KMS-11 (cell line): Measurements from ENCODE around the gene RAB31.

ENCODE experiments used
- H2AFZ ChIP-seq: fragments of 200-600 bp; sonication (generic); 2 replicates; pipeline ENCODE4 v1.6.1; 2016; ENCODE audit warnings: antibody characterized with exemption, mixed run types, low read depth
- H3K27ac ChIP-seq: fragments of 200-600 bp; sonication (generic); 2 replicates; pipeline ENCODE4 v1.6.1; 2016; ENCODE audit warnings: mild to moderate bottlenecking, mixed run types
- H3K27me3 ChIP-seq: fragments of 200-600 bp; sonication (generic); 2 replicates; pipeline ENCODE4 v1.6.1; 2017; ENCODE audit warnings: mild to moderate bottlenecking, low read depth, mixed run types, moderate library complexity; ENCODE audit not compliant: insufficient read depth
- H3K36me3 ChIP-seq: fragments of 200-600 bp; sonication (generic); 2 replicates; pipeline ENCODE4 v1.6.1; 2017; ENCODE audit warnings: mild to moderate bottlenecking, mixed run types; ENCODE audit not compliant: insufficient read depth
- H3K4me1 ChIP-seq: fragments of 200-600 bp; sonication (generic); 2 replicates; pipeline ENCODE4 v1.6.1; 2016; ENCODE audit warnings: mild to moderate bottlenecking, low read depth, mixed run types; ENCODE audit not compliant: poor library complexity, severe bottlenecking
- H3K4me2 ChIP-seq: fragments of 200-600 bp; sonication (generic); 2 replicates; pipeline ENCODE4 v1.7.0; 2016; ENCODE audit warnings: mild to moderate bottlenecking, mixed run types
- H3K4me3 ChIP-seq: fragments of 200-600 bp; sonication (generic); IDR thresholded peaks from 2 replicates; pipeline ENCODE4 v1.6.1; 2017; ENCODE audit warnings: low read depth, low read length, mixed read lengths; ENCODE audit not compliant: insufficient read depth
- H3K79me2 ChIP-seq: fragments of 200-600 bp; sonication (generic); 2 replicates; pipeline ENCODE4 v1.6.1; 2016; ENCODE audit warnings: low read depth, mixed run types; ENCODE audit not compliant: insufficient read depth
- H3K9ac ChIP-seq: fragments of 200-600 bp; sonication (generic); 2 replicates; pipeline ENCODE4 v1.6.1; 2016; ENCODE audit warnings: mild to moderate bottlenecking, mixed run types
- H4K20me1 ChIP-seq: fragments of 200-600 bp; sonication (generic); 2 replicates; pipeline ENCODE4 v1.6.1; 2016; ENCODE audit warnings: mild to moderate bottlenecking, mixed run types; ENCODE audit not compliant: insufficient read depth
- CTCF ChIP-seq: fragments of 200-600 bp; sonication (generic); conservative IDR thresholded peaks from 2 replicates; pipeline ENCODE4 v1.6.1; 2017; ENCODE audit warnings: low read depth, mild to moderate bottlenecking, antibody characterized with exemption, low read length, moderate library complexity, mixed read lengths

RAB31 gene

GRCh38 chr18:9735238-9735637, 27.1 kb downstream of the RAB31 start:
- Histone ChIP-seq H3K4me3 (no peak overlapping the region), H3K27ac (no peak overlapping the region), H3K4me2 (no peak overlapping the region), H2AFZ (no peak overlapping the region), H3K27me3 (no peaks in the 10 kb centered on the region), H3K36me3 (no peaks in the 10 kb centered on the region), H3K9ac (no peak overlapping the region), H4K20me1 (no peaks in the 10 kb centered on the region), H3K79me2 (no peaks in the 10 kb centered on the region), H3K4me1 (no peaks in the 10 kb centered on the region)
- no peak for TF ChIP-seq CTCF

DNA sequence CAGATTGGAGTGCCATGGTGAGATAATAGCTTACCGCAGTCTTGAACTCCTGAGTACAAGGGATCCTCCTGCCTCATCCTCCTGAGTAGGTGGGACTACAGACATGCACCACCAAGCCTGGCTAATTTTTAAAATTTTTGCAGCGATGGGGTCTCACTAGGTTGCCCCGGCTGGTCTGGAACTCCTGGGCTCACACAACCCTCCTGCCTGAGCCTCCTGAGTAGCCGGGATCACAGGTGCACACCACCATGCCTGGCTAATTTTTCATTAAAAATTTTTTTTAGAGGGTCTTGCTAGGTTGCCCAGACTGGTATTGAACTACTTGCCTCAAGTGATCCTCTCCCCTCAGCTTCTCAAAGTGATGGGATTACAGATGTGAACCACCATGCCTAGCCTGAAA, 27.8 kb downstream of the RAB31 start:
- TF ChIP-seq CTCF: no peak
- no peak overlapping the region for H3K9ac ChIP-seq
- H3K36me3 ChIP-seq: no peaks in the 10 kb centered on the region
- no peak overlapping the region for H2AFZ ChIP-seq
- no peak overlapping the region for H3K4me2 ChIP-seq
- no peaks in the 10 kb centered on the region for H3K4me1 ChIP-seq
- H3K4me3 ChIP-seq: no peak overlapping the region
- no peaks in the 10 kb centered on the region for H4K20me1 ChIP-seq
- H3K27ac ChIP-seq: no peak overlapping the region
- H3K79me2 ChIP-seq: no peaks in the 10 kb centered on the region
- H3K27me3 ChIP-seq: no peaks in the 10 kb centered on the region

DNA sequence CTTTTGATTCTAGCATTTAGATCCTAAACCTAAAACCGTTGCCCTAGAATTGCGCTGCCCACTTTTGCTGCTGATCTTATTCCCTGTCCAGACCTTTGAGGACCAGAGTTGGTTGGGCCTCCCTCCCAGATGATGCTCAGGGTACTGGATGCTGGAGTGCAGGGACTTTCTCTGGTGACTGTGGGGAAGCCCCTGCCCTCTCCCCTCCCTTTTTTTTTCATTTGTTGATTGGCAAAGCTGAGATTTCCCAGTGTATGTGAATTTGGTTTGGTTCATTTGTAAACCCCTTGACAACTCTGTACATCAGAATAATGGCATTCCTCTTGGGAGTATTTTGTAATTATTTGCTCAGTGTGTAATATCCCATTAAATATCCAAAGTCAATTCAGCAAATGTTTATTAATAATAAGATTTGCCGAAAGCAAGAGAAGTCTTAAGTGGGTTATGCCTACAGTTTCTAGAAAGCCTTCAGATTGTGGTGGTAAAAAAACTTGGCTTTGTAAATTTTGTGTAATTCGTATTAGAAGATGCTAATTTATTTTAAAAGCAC, 28.3 kb downstream of the RAB31 start:
- Histone ChIP-seq H3K4me3 (no peak overlapping the region), H3K4me2 (no peak overlapping the region), H3K79me2 (no peaks in the 10 kb centered on the region), H3K9ac (no peak overlapping the region), H2AFZ (no peak overlapping the region), H3K4me1 (no peaks in the 10 kb centered on the region), H4K20me1 (no peaks in the 10 kb centered on the region), H3K27ac (no peak overlapping the region), H3K27me3 (no peaks in the 10 kb centered on the region), H3K36me3 (no peaks in the 10 kb centered on the region)
- no peak for TF ChIP-seq CTCF

- Histone ChIP-seq H2AFZ (no peak overlapping the region), H4K20me1 (no peaks in the 10 kb centered on the region), H3K9ac (no peak overlapping the region), H3K4me1 (no peaks in the 10 kb centered on the region), H3K27me3 (no peaks in the 10 kb centered on the region), H3K79me2 (no peaks in the 10 kb centered on the region), H3K4me3 (no peak overlapping the region), H3K27ac (no peak overlapping the region), H3K4me2 (no peak overlapping the region), H3K36me3 (no peaks in the 10 kb centered on the region)
- no peak for TF ChIP-seq CTCF
These were observed 28.9 kb downstream of the RAB31 start for GRCh38 chr18:9737006-9737405.
